SK-N-SH (cell line): ENCODE data around the gene KCNQ5.

Experiments used
- ELF1 ChIP-seq: IDR thresholded peaks from 2 replicates; pipeline ENCODE4 v1.4.0; 2012
- EP300 ChIP-seq, 2 experiments: IDR thresholded peaks; 2 replicates each; pipeline versions ENCODE4 v1.4.0 to v1.6.1; 2012; ENCODE audit warnings: borderline replicate concordance in 1 of 2, low read depth in 1 of 2, low read length in 1 of 2
- EZH2phosphoT487 ChIP-seq: fragments of 200-600 bp; sonication (generic); IDR thresholded peaks from 2 replicates; pipeline ENCODE4 v1.6.1; 2017; ENCODE audit warnings: low read depth, mixed run types, mild to moderate bottlenecking, antibody characterized with exemption, moderate library complexity, borderline replicate concordance
- GABPA ChIP-seq: IDR thresholded peaks from 2 replicates; pipeline ENCODE4 v1.4.0; 2012; ENCODE audit warnings: low read depth, mild to moderate bottlenecking
- NFIC ChIP-seq: IDR thresholded peaks from 2 replicates; pipeline ENCODE4 v1.4.0; 2012; ENCODE audit warnings: borderline replicate concordance
- POLR2AphosphoS5 ChIP-seq: IDR thresholded peaks from 2 replicates; pipeline ENCODE4 v1.6.1; 2012; ENCODE audit warnings: low read depth, low read length
- SMC3 ChIP-seq: IDR thresholded peaks from 2 replicates; pipeline ENCODE4 v1.6.1; 2012; ENCODE audit warnings: low read depth, low read length, improper control_type of control experiment
- TAF1 ChIP-seq: IDR thresholded peaks from 2 replicates; pipeline ENCODE4 v1.6.1; 2012; ENCODE audit warnings: low read depth, mild to moderate bottlenecking, low read length, moderate library complexity, borderline replicate concordance
- USF1 ChIP-seq: IDR thresholded peaks from 2 replicates; pipeline ENCODE4 v1.4.0; 2012; ENCODE audit warnings: low read depth, borderline replicate concordance
- TF ChIP-seq, protein P1 (sequence below): fragments of 200-600 bp; sonication (generic); IDR thresholded peaks from 2 replicates; pipeline ENCODE4 v1.6.1; 2017; ENCODE audit warnings: antibody characterized with exemption, mild to moderate bottlenecking, moderate library complexity
- TF ChIP-seq, protein P2 (sequence below): IDR thresholded peaks from 2 replicates; pipeline ENCODE4 v1.4.0; 2012; ENCODE audit warnings: low read depth
- TF ChIP-seq, protein P3 (sequence below): IDR thresholded peaks from 2 replicates; pipeline ENCODE4 v1.6.1; 2012; ENCODE audit warnings: mild to moderate bottlenecking, low read depth, low read length, moderate library complexity

- TF ChIP-seq GABPA, result no peak
- TF ChIP-seq, protein P1, sequence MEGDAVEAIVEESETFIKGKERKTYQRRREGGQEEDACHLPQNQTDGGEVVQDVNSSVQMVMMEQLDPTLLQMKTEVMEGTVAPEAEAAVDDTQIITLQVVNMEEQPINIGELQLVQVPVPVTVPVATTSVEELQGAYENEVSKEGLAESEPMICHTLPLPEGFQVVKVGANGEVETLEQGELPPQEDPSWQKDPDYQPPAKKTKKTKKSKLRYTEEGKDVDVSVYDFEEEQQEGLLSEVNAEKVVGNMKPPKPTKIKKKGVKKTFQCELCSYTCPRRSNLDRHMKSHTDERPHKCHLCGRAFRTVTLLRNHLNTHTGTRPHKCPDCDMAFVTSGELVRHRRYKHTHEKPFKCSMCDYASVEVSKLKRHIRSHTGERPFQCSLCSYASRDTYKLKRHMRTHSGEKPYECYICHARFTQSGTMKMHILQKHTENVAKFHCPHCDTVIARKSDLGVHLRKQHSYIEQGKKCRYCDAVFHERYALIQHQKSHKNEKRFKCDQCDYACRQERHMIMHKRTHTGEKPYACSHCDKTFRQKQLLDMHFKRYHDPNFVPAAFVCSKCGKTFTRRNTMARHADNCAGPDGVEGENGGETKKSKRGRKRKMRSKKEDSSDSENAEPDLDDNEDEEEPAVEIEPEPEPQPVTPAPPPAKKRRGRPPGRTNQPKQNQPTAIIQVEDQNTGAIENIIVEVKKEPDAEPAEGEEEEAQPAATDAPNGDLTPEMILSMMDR, result no peak
- TF ChIP-seq EP300 (IDR thresholded peaks at IDR 0.05; ENCODE audit: borderline replicate concordance in 1 of 2, low read depth in 1 of 2, low read length in 1 of 2), result no peak
- TF ChIP-seq, protein P2, sequence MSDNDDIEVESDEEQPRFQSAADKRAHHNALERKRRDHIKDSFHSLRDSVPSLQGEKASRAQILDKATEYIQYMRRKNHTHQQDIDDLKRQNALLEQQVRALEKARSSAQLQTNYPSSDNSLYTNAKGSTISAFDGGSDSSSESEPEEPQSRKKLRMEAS, result no peak
- no peak for TF ChIP-seq TAF1
- TF ChIP-seq, protein P3, sequence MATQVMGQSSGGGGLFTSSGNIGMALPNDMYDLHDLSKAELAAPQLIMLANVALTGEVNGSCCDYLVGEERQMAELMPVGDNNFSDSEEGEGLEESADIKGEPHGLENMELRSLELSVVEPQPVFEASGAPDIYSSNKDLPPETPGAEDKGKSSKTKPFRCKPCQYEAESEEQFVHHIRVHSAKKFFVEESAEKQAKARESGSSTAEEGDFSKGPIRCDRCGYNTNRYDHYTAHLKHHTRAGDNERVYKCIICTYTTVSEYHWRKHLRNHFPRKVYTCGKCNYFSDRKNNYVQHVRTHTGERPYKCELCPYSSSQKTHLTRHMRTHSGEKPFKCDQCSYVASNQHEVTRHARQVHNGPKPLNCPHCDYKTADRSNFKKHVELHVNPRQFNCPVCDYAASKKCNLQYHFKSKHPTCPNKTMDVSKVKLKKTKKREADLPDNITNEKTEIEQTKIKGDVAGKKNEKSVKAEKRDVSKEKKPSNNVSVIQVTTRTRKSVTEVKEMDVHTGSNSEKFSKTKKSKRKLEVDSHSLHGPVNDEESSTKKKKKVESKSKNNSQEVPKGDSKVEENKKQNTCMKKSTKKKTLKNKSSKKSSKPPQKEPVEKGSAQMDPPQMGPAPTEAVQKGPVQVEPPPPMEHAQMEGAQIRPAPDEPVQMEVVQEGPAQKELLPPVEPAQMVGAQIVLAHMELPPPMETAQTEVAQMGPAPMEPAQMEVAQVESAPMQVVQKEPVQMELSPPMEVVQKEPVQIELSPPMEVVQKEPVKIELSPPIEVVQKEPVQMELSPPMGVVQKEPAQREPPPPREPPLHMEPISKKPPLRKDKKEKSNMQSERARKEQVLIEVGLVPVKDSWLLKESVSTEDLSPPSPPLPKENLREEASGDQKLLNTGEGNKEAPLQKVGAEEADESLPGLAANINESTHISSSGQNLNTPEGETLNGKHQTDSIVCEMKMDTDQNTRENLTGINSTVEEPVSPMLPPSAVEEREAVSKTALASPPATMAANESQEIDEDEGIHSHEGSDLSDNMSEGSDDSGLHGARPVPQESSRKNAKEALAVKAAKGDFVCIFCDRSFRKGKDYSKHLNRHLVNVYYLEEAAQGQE, result no peak
- no peak for TF ChIP-seq POLR2AphosphoS5
- TF ChIP-seq SMC3, result no peak
- no peak for TF ChIP-seq ELF1
- TF ChIP-seq EZH2phosphoT487, result no peak
- no peak for TF ChIP-seq USF1
- TF ChIP-seq NFIC, result peak; percentile 74
These were observed 289.7 kb downstream of the KCNQ5 start for GRCh38 chr6:72911463-72912155.
